GM12892 (cell line): Measurements from ENCODE around the gene FXYD3.

Experiments used
- POLR2A ChIP-seq: IDR thresholded peaks from 2 replicates; pipeline ENCODE4 v1.6.1; 2011; ENCODE audit warnings: low read depth, low read length, control low read depth
- TAF1 ChIP-seq: IDR thresholded peaks from 2 replicates; pipeline ENCODE4 v1.6.1; 2011; ENCODE audit warnings: low read depth, mild to moderate bottlenecking, control low read depth, low read length, borderline replicate concordance

GRCh38 chr19:35110974-35111373 lies 4.6 kb upstream of the FXYD3 start:
- TF ChIP-seq TAF1: no peak
- TF ChIP-seq POLR2A: no peak
